ENCODE measurements around the gene DLX4.

DNA sequence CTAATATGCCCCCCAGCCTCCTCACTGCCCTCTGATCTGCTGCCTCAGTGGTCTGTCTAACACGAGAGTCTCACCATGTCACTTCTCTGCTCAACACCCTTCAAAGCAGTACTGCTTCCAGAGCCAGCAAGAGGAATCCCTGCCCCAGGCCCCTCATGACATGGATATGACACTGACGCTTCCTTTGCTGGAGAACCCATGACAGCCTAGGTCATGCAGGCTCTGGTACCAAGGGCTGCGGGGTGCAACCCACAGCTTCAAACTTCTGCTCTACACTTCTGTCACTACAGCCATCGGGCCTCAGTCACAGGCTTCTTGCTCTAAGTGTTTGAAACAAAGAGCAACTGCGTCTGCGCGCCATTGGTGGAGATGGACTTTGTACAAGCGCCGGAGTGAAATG, 32.6 kb upstream of the DLX4 start:
- no peak for TF ChIP-seq POLR2AphosphoS5 (IDR thresholded peaks at IDR 0.05)
- TF ChIP-seq REST (IDR thresholded peaks at IDR 0.05; ENCODE audit: borderline replicate concordance), result no peak
- TF ChIP-seq CTCF (IDR thresholded peaks at IDR 0.05; ENCODE audit: poor library complexity, severe bottlenecking), result no peak
- no peak for TF ChIP-seq SMC3 (conservative IDR thresholded peaks at IDR 0.05; ENCODE audit: poor library complexity)
- no peak for TF ChIP-seq EP300 (conservative IDR thresholded peaks at IDR 0.05; ENCODE audit: poor library complexity, severe bottlenecking)
- no peak for TF ChIP-seq EZH2 (IDR thresholded peaks at IDR 0.05; ENCODE audit: borderline replicate concordance, insufficient read depth, low read length, poor library complexity, severe bottlenecking)
- no peak for TF ChIP-seq MXI1 (conservative IDR thresholded peaks at IDR 0.05; ENCODE audit: poor library complexity, severe bottlenecking)
